ENCODE results near the gene TMEM266.

TMEM266 gene

DNA sequence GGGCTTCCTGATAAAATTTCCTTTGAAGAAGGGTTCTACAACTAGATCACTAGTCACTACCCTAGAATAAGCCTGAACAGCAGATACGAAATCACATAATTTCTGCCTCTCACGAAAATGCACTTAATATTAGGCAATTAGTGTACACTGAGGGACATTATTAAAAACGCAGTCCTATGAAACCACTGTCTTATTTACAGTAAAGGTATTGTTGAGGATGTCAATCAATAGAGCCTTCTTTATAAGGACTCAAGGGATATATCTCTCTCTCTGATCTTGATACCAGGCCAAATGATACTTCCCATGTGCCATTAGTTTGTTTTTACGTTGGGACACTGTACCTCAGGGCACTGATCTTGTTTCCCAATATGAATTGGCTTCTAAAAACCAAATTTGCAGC lies 191.9 kb downstream of the TMEM266 start:
- no peak for DNase-seq

DNA sequence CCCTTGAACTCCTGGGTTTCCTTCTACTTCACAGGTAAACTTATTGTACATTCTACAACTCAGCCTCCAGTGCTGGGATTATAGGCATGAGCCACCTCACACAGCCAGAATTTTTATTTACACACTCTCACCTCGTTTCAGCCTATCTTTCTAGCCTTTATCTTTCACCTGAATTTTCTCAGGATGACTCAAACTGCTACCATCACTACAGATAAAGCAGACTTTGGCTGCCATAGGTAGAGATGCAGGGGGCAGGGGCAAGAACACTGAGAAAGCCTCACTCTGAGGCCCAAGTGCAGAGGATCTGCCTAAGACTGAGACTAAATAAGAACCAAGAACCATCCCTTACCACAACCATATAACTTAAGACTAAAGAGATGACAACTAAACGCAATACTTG lies 192.5 kb downstream of the TMEM266 start:
- no peak for DNase-seq

DNA sequence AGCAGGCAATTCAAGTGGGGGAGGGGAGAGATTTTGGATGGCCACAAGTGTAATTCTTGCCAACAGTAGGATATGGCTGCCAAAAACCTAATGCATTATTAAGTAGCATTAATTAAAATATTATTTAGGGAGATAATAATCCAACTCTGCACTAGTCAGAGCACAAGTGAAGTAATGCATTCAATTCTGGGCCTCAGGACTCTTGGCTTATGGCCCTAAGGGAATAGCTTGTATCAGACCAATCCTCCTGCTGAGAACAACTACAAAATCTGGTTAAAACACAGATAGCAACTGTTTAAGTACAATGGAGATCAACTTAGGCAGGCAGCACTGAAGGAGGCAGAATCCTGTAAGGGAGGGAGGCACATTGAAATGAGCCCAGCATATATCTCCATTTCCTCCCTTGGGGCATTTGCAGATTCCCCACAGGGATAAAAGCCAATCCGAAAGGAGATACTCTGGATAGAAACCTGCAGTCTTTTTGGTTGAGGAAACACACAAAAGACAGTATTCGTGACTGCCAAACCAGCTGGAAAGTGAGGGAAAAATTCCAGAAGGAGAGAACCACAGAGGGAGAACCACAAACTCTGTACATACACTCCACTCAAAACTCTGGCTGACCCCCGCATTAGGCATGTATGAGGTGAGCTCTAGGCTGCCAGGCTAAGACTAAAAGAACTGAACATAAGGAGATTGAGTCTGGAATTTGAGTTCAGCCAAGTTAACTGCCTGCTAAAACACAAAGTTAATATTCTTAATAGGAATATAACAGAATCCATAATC lies 194.1 kb downstream of the TMEM266 start:
- no peak for DNase-seq

Measured in right hindlimb (tissue), 1 donor.